ENCODE results near the gene CUX1.
"Not testable (repeated sequence)": the region's sequence is repeated elsewhere in the genome, so short reads cannot be mapped to it uniquely, and the experiment has no call there.

Gene CUX1

DNA sequence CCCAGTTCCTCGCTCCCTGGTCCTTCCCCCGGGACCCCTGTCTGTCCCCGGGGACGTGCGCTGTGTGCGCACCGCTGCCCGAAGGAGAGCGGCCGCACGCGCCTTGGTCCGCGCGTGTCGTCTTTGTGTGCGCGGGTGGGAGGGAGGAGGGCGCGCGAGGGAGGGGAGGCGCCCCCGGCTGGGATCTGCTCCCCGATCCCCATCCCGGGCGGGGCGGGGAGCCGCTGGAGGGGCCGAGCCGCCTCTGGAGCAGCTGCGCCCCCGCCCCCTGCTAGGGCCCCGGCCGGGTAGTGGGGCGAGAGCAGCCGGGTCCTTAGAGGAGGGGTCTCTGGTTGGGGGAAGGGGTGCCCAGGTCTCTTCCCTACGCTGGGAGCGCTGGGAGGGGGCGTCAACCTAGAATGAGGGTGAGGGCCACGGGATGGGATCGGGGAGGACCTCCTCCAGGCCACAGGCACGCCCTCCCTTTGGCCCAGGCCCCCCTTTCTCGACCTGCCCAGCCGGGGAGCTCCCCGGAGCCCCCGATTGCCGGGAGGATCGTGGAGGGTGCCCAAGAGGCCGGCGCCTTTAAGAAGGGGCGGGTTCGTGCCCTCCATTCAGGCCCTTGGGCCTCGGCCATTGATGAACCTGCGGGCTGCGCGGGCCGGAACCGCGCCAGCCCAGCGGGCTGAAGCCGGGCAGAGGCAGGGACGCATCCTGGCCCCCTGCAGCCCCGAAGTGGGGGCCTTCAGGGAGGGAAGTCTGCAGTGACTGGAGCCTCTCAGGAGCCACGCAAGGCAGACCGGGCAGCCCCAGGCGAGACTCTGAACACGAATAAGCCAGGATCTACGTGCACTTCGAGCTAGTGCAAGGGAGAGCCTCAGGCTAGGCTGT is 469.9 kb downstream of the CUX1 start:
- no peak for DNase-seq (ENCODE audit: low read depth in 3 of 3)

DNA sequence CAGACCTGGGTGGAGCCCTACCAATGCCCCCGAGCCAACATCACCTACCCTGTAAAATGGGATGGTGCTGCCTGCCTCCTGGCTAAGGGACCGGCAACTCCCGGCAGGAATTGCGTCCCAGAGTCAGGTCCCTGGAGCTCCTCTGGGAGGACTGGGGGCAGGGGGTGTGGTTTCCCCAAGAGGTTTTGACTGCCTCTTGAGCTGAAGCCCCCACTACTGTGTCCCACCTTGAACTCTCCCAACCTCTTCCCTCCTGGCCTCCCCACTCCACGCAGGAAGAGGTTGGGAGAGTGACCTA is 470.5 kb downstream of the CUX1 start:
- no peak for DNase-seq (ENCODE audit: low read depth in 3 of 3)

GRCh38 chr7:102288285-102288930 is 471.0 kb downstream of the CUX1 start:
- DNase-seq (ENCODE audit: low read depth in 3 of 3) = no peak

GRCh38 chr7:102289057-102289456 is 471.6 kb downstream of the CUX1 start:
- DNase-seq (ENCODE audit: low read depth in 3 of 3) = no peak

GRCh38 chr7:102291056-102291915 is 473.9 kb downstream of the CUX1 start:
- DNase-seq (ENCODE audit: low read depth in 3 of 3) = no peak

DNA sequence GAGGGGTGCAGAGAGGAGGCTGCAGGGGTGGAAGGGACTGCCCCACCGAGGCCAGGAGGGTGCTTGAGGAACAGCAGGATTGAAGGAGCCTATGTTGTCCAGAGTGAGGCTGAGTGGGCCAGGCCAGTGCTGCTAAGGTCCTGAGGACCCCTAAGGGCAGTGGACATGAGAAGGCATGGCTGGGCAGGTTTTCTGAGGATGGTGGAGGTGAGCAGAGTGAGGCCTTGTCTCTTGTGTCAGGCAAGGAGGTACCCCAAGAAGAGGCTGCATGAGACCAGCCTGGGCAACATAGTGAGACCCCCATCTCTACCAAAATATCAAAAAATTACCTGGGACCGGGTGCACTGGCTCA is 474.5 kb downstream of the CUX1 start:
- DNase-seq (ENCODE audit: low read depth in 3 of 3) = no peak

- no peak for DNase-seq (ENCODE audit: low read depth in 3 of 3)
Measured at GRCh38 chr7:102292813-102293798, 475.7 kb downstream of the CUX1 start.

DNA sequence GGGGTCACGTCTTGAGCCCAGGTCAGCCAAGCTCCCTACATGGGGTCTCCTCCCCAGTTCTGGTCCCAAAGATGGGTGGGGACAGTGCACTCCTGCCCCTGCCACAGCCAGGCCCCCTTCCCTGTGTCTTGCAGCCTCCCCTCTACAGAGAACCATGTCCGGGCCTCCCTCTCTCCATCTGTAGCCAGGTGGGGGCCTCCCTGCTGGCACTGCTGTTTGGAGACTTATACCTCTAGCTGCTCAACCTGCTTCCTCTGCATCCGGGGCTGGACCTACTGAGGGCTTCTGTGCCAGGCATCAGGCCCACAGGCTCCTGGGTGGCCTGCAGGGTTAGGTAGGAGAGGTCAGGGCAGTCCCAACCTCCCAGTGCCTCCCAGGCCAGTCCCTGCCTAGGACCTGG is 477.2 kb downstream of the CUX1 start:
- DNase-seq (ENCODE audit: low read depth in 3 of 3) = no peak

DNA sequence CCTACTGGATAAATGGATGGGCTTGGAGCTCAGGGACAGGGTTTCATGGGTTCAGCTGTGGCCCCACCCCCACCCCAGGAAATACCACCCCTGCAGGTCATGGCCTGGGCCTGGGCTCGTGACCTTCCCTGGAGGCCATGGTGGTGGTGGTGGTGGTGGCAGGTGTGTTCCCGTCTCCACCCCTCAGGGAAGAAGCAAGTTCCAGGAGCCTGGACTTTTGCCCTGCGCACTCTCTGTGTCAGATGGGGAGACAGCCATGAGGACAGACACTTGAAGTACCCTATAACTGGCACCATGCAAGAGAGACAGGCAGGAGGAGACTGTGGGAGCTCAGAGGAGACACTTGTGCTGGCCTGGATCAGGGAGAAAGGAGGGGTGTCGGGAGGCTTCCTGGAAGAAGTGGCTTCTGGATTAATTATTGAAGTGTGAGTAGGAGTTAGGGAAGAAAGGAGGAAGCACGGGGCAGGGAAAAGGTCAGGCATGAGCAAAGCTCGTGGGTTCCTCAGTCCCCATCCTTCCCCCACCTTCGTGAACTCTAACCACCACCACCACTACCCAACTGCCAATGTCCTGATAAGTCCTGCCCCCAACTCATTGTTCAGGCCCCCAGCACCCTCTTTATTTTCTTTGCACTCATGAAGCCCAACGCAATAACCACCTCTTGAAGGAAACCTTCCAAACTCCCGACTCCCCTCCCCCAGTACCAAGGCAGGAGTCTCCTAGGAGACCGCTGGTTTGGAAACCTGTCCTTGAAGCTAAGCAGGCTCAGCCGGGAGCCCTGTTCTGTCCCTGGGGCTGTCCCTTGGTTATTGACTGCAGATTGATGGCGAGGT is 478.1 kb downstream of the CUX1 start:
- no peak for DNase-seq (ENCODE audit: low read depth in 3 of 3)

DNA sequence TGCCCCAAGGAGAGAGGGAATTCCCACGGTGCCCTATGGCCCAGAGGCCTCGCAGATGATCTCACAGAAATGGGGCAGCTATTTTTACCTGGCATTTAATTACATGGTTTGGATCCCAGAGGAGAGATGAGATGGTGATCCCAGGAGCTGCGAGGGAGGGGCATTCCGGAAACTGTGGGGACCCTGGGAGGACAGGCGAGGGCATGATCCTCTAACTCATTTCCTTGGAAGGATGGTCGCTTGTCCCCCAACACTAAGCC is 478.7 kb downstream of the CUX1 start:
- DNase-seq (ENCODE audit: low read depth in 3 of 3) = no peak

DNA sequence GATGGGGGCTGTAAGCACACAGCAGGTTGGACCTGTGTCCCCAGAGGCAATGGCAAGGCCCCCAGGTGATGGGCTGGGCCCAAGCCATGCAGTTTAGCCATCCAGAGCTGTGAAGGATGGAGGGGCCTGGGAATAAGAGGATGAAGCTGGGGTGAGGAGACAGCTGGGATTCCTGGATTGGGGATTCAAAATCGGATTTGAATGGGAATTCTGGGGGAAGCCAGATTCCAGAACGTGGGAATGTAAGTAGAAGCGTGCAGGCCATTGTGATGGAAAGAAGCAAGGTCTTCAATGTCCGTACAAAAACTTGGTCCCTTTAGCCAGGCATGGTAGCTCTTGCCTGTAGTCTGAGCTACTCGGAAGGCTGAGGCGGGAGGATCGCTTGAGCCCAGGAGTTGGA is 479.1 kb downstream of the CUX1 start:
- DNase-seq (ENCODE audit: low read depth in 3 of 3) = no peak

DNA sequence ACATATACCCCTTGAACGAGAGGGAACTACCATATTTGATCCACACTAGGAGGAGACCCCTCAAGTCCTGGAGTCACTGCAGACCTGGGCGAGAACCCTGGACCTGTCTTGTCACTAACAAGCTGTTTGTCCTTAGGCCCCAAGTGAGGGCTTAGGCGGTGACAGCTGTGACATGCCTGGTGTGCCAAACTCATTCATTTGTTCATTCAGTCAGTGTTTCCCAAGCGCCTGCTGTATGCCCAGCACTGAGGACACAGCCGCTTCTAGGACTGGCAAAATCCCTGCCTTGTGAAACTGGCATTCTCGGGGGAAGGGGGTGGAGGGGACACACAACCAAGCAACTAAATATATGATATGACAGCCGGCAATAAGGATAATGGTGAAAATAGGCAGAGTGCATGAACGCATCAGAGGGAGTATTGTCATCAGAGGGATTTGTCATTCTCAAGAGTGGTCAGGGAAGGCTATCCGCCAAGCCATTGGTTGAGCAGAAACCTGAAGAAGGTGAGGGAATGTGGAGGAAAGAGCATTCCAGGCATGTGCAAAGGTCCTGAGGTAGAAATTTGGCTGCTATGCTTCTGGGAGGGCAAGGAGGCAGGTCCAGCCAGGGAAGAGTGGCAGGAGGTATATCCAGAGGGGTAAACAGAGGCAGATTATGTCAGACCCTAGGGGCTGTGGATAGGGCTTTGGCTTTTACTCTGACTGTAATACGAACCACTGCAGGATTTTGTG is 480.2 kb downstream of the CUX1 start:
- DNase-seq (ENCODE audit: low read depth in 3 of 3) = no peak

GRCh38 chr7:102300643-102301221 is 483.3 kb downstream of the CUX1 start:
- DNase-seq (ENCODE audit: low read depth in 3 of 3) = no peak

DNA sequence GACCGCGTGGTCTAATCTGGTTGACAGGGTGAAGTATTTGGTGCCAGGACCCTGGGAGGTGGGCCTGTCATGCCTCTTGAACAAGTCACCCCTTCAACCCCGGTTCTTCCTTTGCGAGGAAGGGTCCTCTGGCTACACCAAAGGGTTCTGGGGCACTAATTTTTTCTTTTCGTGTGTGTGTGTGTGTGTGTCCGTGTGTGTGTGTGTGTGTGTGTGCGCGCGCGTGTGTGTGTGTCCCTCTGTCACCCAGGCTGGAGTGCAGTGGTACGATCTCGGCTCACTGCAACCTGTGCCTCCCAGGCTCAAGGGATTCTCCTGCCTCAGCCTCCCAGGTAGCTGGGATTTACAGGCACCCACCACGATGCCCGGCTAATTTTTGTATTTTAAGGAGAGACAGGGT is 483.9 kb downstream of the CUX1 start:
- DNase-seq (ENCODE audit: low read depth in 3 of 3) = not testable (repeated sequence)

DNA sequence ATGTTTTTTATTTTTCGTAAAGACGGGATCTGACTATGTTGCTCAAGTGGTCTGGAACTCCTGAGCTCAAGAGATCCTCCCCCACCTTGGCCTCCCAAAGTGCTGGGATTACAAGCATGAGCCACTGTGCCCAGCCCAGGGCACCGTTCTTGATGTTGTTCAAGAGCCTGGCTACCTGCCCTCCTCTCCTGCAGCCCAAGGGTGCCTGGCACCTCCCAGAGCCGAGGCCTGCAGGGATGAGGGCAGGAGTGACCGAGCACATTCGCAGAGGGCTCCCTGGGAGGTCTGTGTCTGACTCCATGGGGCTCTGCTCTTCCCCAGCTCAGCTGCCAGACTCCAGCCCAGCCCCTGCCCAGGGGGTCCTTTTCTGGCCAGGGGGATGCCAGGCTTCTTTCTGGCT is 484.6 kb downstream of the CUX1 start:
- DNase-seq (ENCODE audit: low read depth in 3 of 3) = no peak

DNA sequence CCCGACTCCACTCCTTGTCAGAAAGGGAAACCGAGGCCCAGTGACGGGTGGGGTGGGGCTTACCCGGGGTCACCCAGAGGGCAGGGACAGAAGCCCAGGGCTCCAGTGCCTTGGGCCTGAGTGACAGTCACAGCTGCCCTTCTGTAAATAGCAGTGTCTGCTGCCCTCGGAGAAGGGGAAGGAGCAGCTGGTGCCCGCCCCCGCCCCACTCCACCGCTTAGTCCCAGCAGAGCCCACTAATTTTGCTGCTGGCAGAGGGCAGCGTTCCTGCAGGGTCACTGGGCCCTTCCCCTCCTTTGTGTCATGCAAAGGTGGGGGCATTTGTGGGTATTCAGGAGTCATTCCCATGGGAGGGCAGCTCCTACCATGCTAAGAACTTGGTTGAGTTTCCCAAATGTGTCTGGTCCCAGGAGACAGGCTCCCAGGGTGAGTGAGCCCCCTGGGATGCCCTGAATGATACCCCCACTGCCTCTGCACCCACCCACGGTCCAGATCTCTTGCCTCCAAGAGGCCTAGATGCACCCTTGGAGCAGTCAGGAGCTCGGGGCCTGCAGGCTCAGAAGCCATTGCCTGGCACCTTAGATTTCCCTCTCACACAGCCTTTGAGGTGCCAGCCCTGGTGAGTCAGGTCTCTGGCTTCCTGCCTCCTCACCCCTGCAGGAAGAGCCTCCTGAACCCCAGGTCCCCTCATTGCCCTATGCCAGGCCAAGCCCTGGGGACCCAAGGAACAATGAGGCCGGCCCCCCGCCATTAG is 486.4 kb downstream of the CUX1 start:
- no peak for DNase-seq (ENCODE audit: low read depth in 3 of 3)

DNA sequence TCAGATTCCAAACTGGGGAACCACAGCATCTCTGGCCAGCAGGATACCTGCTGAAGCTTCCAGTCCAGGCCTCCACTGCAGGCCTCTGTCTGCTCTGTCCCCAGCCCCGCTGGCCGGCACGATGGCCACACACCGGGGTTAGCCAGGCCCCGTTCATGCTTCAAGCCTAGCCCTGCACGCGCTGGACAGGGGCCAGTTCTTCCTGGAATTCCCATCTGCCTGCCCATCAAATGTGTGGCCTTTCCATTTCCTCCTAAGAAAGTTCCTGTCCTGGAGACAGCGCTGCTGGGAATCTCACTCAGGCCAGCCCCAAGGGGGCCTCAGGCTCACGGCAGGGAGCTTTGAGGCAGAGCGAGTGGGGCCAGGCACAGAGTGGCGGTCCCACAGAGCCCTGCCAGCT is 487.2 kb downstream of the CUX1 start:
- DNase-seq (ENCODE audit: low read depth in 3 of 3) = no peak

DNA sequence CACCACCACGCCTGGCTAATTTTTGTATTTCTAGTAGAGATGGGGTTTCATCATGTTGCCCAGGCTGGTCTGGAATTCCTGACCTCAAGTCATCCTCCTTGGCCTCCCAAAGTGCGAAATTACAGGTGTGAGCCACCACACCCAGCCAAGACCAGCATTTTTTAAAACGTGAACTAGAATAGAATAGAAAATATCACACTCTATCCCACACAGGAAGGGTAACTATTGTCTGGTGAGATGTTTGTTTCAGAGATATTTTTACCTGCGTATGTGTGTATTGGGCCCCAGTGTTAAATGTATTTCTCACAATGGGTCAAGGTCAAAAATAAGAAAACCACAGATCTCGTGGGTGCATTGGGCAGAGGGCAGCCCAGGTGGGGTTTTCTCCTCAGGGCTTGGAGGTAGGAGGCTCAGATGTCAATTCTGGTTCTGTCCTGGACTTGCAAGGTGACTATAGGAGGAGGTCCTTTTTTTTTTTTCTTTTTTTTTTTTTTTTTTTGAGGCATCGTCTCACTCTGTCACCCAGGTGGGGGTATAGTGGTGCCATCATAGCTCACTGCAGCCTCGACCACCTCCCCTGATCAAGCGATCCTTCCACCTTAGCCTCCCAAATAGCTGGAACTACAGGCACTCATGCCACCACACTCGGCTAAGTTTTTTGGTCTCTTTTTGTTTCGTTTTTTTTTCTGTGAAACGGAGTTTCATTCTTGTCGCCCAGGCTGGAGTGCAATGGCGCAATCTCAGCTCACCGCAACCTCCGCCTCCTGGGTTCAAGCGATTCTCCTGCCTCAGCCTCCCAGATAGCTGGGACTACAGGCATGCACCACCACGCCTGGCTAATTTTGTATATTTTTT is 488.2 kb downstream of the CUX1 start:
- DNase-seq (ENCODE audit: low read depth in 3 of 3) = no peak

Measured in stimulated activated CD4-positive, alpha-beta T cell treated with anti-CD3 and anti-CD28 coated beads, TNF-alpha, amount 100 ng/mL, for 48 hours (primary cell).